MM.1S (cell line): ENCODE results near the gene STRIT1.

ENCODE experiments used
- CTCF ChIP-seq: fragments of 300-600 bp; sonication (generic); IDR thresholded peaks from 2 replicates; pipeline ENCODE4 v1.5.1; 2016; ENCODE audit warnings: antibody characterized with exemption, low read length, mixed read lengths
- EZH2 ChIP-seq: fragments of 300-600 bp; sonication (generic); optimal IDR thresholded peaks from 2 replicates; pipeline ENCODE3; 2017; ENCODE audit warnings: low read depth, mild to moderate bottlenecking, antibody characterized with exemption, low read length, mixed read lengths
- EZH2phosphoT487 ChIP-seq: fragments of 300-600 bp; sonication (generic); IDR thresholded peaks from 2 replicates; pipeline ENCODE4 v1.6.1; 2018; ENCODE audit warnings: antibody characterized with exemption, low read length

- TF ChIP-seq CTCF (no peak), EZH2phosphoT487 (no peak), EZH2 (no peak)
Measured at GRCh38 chr3:155286736-155287135, 6.7 kb downstream of the STRIT1 start.
